Fibroblast of skin of left quadriceps (primary cell): ENCODE measurements around the gene CCDC8.
"Not testable (repeated sequence)": the region's sequence is repeated elsewhere in the genome, so short reads cannot be mapped to it uniquely, and the experiment has no call there.

Experiments
- DNase-seq, 2 experiments: peaks; one replicate each; pipeline ENCODE4 v3.0.0-alpha.2; 2013; ENCODE audit warnings: low read depth in 2 of 2

Gene CCDC8

GRCh38 chr19:46428239-46429135 lies 15.1 kb upstream of the CCDC8 start, which contains the start of gene PNMA8C:
PNMA8C (minus strand) TSS chr19:46428936; CDS start chr19:46428359, 577 bp downstream.
- DNase-seq = no peak

GRCh38 chr19:46427518-46428045 lies 14.2 kb upstream of the CCDC8 start:
- DNase-seq = no peak

DNA sequence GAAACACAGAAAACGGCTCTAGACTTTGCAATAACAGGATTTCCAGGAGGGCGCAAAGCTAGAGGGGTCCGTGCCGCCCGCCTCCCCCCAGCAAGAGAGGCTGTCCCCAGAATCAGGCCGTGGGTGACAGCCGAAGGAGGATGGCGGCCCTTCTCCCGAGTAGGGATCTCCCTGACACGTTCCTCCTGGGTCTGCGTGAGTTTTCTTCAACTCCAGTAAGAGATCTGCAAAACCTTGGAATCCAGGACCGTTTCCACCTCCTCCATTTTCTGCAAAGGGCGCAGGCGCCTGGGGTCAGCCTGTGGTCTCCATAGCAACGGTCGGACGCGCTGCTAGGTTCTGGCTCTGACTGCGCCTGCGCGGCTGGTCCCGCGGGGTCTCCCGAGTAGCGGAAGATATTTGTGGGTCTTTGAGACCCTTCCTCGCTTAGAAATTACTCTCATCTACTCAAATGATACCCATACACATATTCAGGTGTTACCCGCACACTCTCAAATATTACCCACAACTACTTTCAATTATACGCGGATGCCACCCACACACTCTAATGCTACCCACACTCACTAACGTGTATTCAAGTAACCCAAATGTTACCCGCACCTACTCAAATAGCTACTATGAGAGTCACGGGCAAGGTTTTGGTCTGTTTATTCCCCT lies 13.3 kb upstream of the CCDC8 start:
- DNase-seq = peak; percentile 53 to 56

GRCh38 chr19:46426035-46426505 lies 12.7 kb upstream of the CCDC8 start:
- no peak for DNase-seq

DNA sequence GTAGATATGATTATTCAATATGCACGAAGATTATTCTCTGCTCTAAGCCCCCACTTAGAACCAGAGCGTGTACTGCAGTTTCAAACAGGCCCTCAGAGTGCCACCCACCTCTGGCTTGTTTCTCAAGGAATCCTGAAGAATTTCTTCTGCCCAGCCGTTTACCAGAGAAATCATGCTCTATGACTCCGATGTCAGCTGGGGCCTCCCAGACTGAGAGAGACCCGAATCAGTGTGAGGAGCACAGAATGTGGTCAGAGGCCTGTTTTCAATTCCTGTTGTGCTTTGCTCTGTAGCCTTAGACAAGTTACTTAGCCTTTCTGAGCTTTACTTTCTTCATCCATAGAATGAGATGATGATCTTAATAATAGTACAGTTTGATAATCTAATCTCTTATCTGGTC lies 9.8 kb upstream of the CCDC8 start:
- no peak for DNase-seq

GRCh38 chr19:46422344-46422743 lies 9.0 kb upstream of the CCDC8 start:
- no peak for DNase-seq

GRCh38 chr19:46420056-46420455 lies 6.7 kb upstream of the CCDC8 start:
- DNase-seq = no peak

DNA sequence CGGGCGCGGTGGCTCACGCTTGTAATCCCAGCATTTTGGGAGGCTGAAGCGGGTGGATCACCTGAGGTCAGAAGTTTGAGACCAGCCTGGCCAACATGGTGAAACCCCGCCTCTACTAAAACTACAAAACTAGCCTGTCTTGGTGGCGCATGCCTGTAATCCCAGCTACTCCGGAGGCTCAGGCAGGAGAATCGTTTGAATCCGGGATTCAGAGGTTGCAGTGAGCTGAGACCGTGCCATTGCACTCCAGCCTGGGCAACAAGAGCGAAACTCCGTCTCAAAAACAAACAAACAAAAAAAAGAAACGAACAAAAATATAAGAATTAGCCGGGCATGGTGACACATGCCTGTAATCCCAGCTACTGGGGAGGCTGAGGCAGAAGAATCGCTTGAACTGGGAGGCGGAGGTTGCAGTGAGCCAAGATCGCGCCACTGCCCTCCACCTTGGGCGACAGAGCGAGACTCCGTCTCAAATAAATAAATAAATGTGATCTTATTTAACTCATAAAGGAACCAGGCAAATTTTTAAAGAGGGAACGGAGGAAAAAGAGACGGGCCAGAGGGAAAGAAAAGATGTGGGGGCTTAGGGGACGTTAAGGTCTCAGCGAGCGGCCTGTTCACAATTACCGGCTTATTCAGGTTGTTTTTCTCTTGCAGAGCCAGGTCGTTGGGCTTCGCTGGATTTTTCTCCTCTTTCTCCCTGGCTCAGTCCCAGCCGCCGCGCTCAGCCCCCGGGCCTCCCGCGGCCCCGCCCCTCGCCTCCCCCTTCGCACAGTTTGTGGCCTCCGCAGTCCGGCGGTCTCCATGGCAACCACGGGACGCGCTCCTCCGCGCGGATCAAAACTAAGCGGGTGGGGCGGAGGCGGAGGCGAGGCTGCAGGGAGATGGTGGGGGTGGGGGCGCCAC lies 2.7 kb upstream of the CCDC8 start:
- peak; percentile 78 to 82 for DNase-seq

DNA sequence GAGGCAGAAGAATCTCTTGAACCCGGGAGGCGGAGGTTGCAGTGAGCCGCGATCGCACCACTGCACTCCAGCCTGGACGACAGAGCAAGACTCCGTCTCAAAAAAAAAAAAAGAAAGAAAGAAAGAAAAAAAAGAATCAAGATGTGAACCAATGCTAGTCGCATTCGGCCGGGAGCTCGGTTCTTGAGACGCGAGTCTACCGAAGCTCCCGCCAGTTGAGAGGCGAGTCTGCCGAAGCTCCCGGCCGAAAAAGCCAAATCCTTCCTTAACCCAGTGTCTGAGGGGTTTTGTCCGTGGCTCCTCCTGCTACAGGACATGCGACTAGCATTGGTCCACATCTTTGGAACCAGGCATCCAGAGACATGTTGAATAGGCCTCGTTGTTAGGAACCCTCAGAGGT lies 1.5 kb upstream of the CCDC8 start:
- DNase-seq = not testable (repeated sequence)

GRCh38 chr19:46412650-46413261 lies 608 bp downstream of the CCDC8 start:
- no peak for DNase-seq

DNA sequence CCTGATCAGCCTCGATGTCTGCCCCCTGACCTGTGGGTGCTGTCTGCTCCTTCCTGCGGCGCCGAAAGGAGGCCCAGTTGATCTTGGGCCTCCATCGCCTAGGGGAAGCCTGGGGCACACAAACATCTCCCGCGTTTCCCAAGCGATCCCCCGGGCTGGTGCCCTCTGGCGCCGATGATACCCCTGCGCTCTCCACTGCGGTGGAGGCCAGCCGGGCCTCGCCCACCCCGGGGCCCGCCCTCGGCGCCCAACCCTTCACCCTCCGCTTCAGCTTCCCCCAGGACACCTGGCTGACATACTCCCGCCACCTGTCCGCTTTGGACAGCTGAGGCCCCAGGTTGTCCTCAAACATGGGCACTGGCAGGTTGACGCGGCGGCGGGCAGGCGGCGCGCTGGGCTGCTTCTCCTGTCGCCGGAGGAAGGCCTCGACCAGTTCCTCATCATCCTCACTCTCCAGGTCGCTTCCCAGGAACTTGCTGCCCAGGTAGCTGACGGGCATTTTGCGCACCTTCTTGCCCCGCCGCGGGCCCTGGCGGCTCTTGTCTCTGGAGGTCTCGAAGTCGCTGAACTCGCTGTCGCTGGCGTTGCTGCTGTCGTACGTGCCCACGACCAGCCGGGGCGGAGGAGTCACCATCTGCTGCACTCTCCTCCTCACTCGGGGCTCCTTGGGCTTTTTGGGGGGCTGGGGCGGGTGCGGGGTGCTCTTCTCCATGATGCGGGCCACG lies 1.3 kb downstream of the CCDC8 start:
- DNase-seq = no peak

- no peak for DNase-seq
These were observed 2.1 kb downstream of the CCDC8 start for GRCh38 chr19:46411088-46411924.

DNA sequence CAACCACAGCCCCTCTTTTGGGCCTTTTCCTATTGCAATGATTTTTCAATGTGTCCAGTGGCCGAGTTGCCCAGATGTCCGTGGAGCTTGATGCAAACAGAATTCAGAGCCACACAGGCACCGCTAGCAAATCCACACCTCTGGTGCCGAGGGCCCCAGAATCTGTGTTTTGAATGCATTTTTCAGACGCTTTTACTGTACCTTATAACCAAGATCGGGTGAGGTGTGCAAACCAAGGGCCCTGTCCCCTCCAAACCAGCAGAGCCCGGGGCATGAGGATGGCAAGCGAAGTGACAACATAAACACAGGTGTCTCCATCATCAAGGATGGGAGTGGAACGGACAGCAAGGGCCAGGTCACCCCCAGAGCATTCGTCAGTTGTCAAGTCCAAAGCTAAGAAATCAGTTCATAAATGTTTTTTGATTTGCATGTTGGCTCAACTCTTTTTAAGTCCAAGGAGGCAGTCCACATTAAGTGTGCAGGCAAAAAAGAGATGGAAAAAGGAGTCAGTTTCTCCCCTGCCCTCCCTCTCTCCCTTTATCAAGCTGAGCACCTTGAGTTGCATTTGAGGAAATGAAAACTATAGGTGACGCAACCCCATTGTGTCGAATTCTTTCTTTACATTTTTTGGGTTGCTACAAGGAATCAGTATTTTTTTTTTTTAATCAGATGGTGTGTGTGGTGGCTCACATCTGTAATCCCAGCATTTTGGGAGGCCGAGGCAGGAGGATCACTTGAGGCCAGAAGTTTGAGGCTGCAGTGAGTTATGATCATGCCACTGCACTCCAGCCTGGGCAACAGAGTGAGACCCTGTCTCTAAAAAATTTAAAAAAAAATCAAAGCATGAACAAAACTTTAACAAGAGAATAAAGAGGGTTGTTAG lies 2.9 kb downstream of the CCDC8 start:
- no peak for DNase-seq

DNA sequence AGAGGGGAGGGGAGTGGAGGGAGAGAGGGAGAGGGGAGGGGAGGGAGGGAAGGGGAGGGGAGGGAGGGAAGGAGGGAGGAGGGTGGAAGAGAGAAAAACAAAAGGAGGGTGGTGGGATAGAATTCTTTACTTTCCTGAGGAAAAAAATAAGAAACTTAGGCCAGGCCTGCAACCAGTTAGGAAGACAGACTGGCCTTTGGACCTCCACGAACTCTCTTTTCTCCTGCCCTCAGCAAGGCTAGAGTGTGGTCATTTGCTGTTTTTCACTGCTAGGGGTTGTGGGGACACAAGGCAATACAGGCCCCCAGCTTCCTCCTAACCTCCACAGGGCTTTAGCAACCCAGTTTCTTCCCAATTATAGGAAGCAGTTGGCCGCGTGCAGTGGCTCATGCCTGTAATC lies 4.2 kb downstream of the CCDC8 start:
- no peak for DNase-seq

DNA sequence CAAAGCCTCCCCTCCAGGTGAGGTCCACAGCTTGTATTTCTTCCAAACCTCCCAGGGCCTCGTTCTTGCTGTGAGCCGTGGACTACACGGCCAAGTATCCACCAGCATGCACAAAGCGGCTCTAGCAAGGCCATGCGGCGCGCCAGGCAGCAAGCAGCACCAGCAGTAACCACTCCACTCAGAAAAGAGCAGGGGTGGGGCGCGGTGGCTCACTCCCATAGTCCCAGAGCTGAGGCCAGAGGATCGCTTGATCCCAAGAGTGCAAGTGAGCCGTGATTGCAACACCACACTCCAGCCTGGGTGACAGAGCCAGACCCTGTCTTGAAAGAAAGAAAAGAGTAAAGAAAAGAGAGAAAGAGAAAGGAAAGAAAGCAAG lies 4.7 kb downstream of the CCDC8 start:
- DNase-seq = no peak

DNA sequence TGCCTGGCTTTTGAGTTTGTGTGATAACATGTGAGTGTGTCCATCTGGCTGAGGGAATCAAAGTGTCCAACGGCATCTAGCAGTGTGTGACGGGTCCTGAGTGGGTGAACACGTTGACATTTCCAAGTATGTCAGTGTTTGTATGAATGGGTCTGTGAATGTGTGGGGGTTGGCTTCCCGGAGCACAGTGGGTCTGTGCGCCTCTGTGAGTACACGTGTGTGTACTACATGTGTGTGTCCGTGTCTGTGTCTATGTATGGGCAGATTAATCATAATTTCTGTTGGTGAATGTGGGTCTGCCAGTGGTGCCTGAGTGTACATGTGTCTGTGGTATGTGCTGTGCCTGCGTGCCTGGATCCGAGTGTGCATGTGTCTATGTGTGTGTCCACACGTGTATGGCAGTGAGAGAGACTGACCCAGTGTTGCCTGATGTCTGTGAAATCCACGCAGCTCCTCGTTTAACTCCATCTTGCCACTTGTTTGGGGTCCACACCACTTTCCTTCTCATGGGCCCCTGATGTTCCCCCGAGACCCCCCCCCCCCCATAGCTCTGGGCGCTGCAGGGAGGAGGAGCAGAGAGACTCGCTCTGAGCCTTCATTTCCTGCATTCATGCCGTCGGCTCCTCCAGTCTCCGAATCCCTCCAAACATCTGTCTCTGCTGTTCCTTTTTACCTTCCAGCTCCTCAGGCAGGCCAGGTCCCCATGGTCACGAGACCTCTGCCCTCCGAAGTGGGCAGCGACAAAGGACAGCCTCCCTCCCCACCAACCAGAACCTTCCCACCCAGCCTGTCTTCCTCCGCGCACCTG lies 5.3 kb downstream of the CCDC8 start:
- no peak for DNase-seq

DNA sequence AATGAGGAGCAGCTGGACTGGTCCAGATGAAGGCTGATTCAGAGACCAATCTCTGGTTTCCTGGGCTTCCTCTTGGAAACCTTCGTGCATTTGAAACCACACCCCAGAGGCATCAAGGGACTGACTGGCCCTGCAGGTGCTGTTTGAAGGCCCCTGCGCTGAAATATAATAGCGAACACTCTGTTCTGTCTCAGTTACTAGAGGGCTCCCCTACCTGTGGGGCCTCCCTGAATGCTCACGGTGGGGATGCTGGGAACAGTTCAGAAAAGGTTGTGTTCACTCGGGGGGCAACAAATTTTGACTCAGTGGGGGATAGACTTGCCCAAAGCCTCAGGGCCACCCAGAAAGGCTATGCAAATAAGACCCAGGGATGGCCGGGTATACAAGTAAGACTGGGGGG lies 6.4 kb downstream of the CCDC8 start:
- DNase-seq = no peak
